ENCODE data around the gene CLCA2. TPM values are rescaled to one million over a fixed set of nuclear protein-coding genes. Genes with fewer than 3 reads are reported as not detected.

Gene CLCA2
- total and polyA plus RNA-seq, 2 of the 8 experiments (the other 6 are each of a cell fraction or from before 2014, with no cell fraction given): not detected

- ChIA-PET CTCF (ENCODE audit: partially characterized antibody) (interaction anchor here (1.0 to 1.5 kb wide), 3 partner anchors 21 to 171 kb away, joined by 3 to 6 read pairs (median 3); no protein-coding TSS in a partner anchor), POLR2A (ENCODE audit: partially characterized antibody) (no interaction called here)
- H4K20me1 ChIP-seq (replicated peaks in 1 of 2; ENCODE audit: control insufficient read depth in 1 of 2, insufficient read depth in 2 of 2, low read length in 2 of 2): no peaks in the 10 kb centered on the region
- TF ChIP-seq CTBP2 (IDR thresholded peaks at IDR 0.05; ENCODE audit: borderline replicate concordance, insufficient read depth, insufficient read length, low read length) (no peak), POLR2AphosphoS5 (IDR thresholded peaks at IDR 0.05; ENCODE audit: low read depth, low read length) (no peak), CREB1 (IDR thresholded peaks at IDR 0.05) (no peak), EGR1 (IDR thresholded peaks at IDR 0.05; ENCODE audit: borderline replicate concordance, low read depth, low read length) (no peak), TCF12 (IDR thresholded peaks at IDR 0.05; ENCODE audit: low read depth, low read length) (no peak), TAF1 (IDR thresholded peaks at IDR 0.05; ENCODE audit: low read depth, low read length) (no peak), FOSL1 (IDR thresholded peaks at IDR 0.05; ENCODE audit: insufficient read depth, low read depth, low read length) (no peak), ZNF274 (IDR thresholded peaks at IDR 0.05; ENCODE audit: borderline replicate concordance, extremely low read depth, low read length) (no peak), GTF2F1 (IDR thresholded peaks at IDR 0.05; ENCODE audit: borderline replicate concordance, low read depth, low read length) (no peak), SIN3A (conservative IDR thresholded peaks at IDR 0.05 in 1 of 2, IDR thresholded peaks at IDR 0.05 in 1 of 2; ENCODE audit: low read depth in 1 of 2, low read length in 2 of 2) (no peak), ATF2 (IDR thresholded peaks at IDR 0.05; ENCODE audit: low read length) (no peak), KDM5A (IDR thresholded peaks at IDR 0.05; ENCODE audit: low read length) (no peak)
Observed at GRCh38 chr1:86478416-86479156, 54.6 kb downstream of the CLCA2 start.

More at GRCh38 chr1:86478416-86479156, 54.6 kb downstream of the CLCA2 start:
- Histone ChIP-seq H2BK15ac (ENCODE audit: low read length) (no peak overlapping the region), H3K23ac (ENCODE audit: insufficient read length) (no peak overlapping the region), H3K79me2 (ENCODE audit: control insufficient read depth in 1 of 2, insufficient read depth in 2 of 2, low read length in 2 of 2) (no peaks in the 10 kb centered on the region), H3K79me1 (ENCODE audit: low read depth, low read length) (no peaks in the 10 kb centered on the region), H3K9me3 (ENCODE audit: insufficient read depth in 2 of 2, low read depth in 1 of 2, low read length in 1 of 2) (no peaks in the 10 kb centered on the region), H3K9ac (replicated peaks in 1 of 4; ENCODE audit: extremely low read depth in 1 of 4, low read depth in 3 of 4, low read length in 3 of 4) (no peak overlapping the region), H3K4me1 (replicated peaks in 1 of 4; ENCODE audit: control insufficient read depth in 3 of 4, insufficient read depth in 4 of 4, low read length in 3 of 4) (0 out of 7 replicates have a peak, but pooled peaks cover 0 to 3% (median 0%) of the 10 kb centered on the region in 4 experiments), H3K27ac (ENCODE audit: low read depth, low read length) (no peak overlapping the region), H3K4me2 (ENCODE audit: insufficient read depth in 1 of 2, low read depth in 2 of 2, low read length in 2 of 2) (no peak overlapping the region), H2BK120ac (replicated peaks; ENCODE audit: low read depth, low read length) (no peak overlapping the region), H2AK5ac (ENCODE audit: low read depth, low read length) (no peak overlapping the region), H4K8ac (ENCODE audit: extremely low read depth, insufficient read depth, low read length) (no peak overlapping the region), H3K36me3 (ENCODE audit: control insufficient read depth in 2 of 4, insufficient read depth in 4 of 4, low read length in 3 of 4) (no peaks in the 10 kb centered on the region), H3K4me3 (ENCODE audit: extremely low read depth in 1 of 4, insufficient read depth in 2 of 4, low read depth in 3 of 4, low read length in 4 of 4) (no peak overlapping the region), H4K5ac (ENCODE audit: insufficient read length, low read depth, low read length) (no peak overlapping the region), H3K23me2 (ENCODE audit: low read depth, low read length) (no peaks in the 10 kb centered on the region), H3K56ac (replicated peaks; ENCODE audit: insufficient read length, low read depth, low read length) (no peak overlapping the region), H2AFZ (ENCODE audit: low read length) (no peak overlapping the region), H3K14ac (ENCODE audit: insufficient read length) (no peak overlapping the region), H2BK20ac (ENCODE audit: low read length) (no peak overlapping the region), H3K27me3 (replicated peaks in 1 of 4; ENCODE audit: control insufficient read depth in 3 of 4, extremely low read depth in 1 of 4, insufficient read depth in 3 of 4, low read length in 3 of 4) (no peaks in the 10 kb centered on the region), H2BK5ac (ENCODE audit: low read depth, low read length) (no peak overlapping the region), H3K4ac (replicated peaks; ENCODE audit: insufficient read length, low read depth, low read length) (no peak overlapping the region), H3K18ac (ENCODE audit: extremely low read depth, low read length) (no peak overlapping the region), H2BK12ac (ENCODE audit: low read depth, low read length) (no peak overlapping the region), H4K91ac (replicated peaks; ENCODE audit: insufficient read length, low read length) (no peak overlapping the region)
- FAIRE-seq (no peak), DNase-seq (ENCODE audit: low read depth in 1 of 2, low spot score in 2 of 2) (no peak)
- WGBS, 2 experiments (ENCODE audit: extremely low coverage in 1 of 2, insufficient coverage in 1 of 2, insufficient read length in 1 of 2, insufficient replicate concordance in 2 of 2, low coverage in 1 of 2, low lambda C conversion rate in 2 of 2, missing lambda C conversion rate in 1 of 2): 97% methylated on average over 5 of the region's 5 CpGs; no CpG with 5 or more reads in 1 of the 2 experiments

All from H1 (cell line).